ENCODE data around the gene ARHGEF38.

- TF ChIP-seq POLR2AphosphoS5 (IDR thresholded peaks at IDR 0.05; ENCODE audit: borderline replicate concordance, low read depth, low read length), result no peak
- TF ChIP-seq EZH2 (IDR thresholded peaks at IDR 0.05), result no peak
- TF ChIP-seq FOXP2 (optimal IDR thresholded peaks at IDR 0.05; ENCODE audit: control extremely low read depth, extremely low read length, insufficient read depth), result no peak
These were observed 6.3 kb upstream of the ARHGEF38 start for GRCh38 chr4:105546086-105546485.
